H1 (cell line): ENCODE measurements around the gene CHAC1.

Source experiments
- POLR2A ChIP-seq, 2 experiments: IDR thresholded peaks; 1 replicate in 1 of 2; 2 replicates in 1 of 2; pipeline ENCODE4 v1.6.1; 2011; ENCODE audit warnings: low read depth in 2 of 2, low read length in 2 of 2, mild to moderate bottlenecking in 2 of 2; ENCODE audit errors: control extremely low read depth in 1 of 2
- POLR2AphosphoS5 ChIP-seq: IDR thresholded peaks from 2 replicates; pipeline ENCODE4 v1.6.1; 2011; ENCODE audit warnings: low read depth, low read length
- TF ChIP-seq, protein P1 (sequence below), 3 experiments: IDR thresholded peaks; 1 replicate in 2 of 3; 2 replicates in 1 of 3; pipeline versions ENCODE4 v1.5.1 to v1.6.1; 2011; ENCODE audit warnings: low read length in 3 of 3, mild to moderate bottlenecking in 3 of 3, inconsistent platforms in 2 of 3, low read depth in 1 of 3, moderate library complexity in 1 of 3; ENCODE audit not compliant: insufficient read depth in 1 of 3; ENCODE audit errors: control extremely low read depth in 1 of 3

- TF ChIP-seq, protein P1, sequence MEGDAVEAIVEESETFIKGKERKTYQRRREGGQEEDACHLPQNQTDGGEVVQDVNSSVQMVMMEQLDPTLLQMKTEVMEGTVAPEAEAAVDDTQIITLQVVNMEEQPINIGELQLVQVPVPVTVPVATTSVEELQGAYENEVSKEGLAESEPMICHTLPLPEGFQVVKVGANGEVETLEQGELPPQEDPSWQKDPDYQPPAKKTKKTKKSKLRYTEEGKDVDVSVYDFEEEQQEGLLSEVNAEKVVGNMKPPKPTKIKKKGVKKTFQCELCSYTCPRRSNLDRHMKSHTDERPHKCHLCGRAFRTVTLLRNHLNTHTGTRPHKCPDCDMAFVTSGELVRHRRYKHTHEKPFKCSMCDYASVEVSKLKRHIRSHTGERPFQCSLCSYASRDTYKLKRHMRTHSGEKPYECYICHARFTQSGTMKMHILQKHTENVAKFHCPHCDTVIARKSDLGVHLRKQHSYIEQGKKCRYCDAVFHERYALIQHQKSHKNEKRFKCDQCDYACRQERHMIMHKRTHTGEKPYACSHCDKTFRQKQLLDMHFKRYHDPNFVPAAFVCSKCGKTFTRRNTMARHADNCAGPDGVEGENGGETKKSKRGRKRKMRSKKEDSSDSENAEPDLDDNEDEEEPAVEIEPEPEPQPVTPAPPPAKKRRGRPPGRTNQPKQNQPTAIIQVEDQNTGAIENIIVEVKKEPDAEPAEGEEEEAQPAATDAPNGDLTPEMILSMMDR (IDR thresholded peaks at IDR 0.05; ENCODE audit: control extremely low read depth in 1 of 3, insufficient read depth in 1 of 3, low read depth in 1 of 3, low read length in 3 of 3), result no peak
- TF ChIP-seq POLR2A (IDR thresholded peaks at IDR 0.05; ENCODE audit: control extremely low read depth in 1 of 2, low read depth in 2 of 2, low read length in 2 of 2) (no peak), POLR2AphosphoS5 (no peak)
Observed at GRCh38 chr15:40968290-40969085, 15.2 kb downstream of the CHAC1 start.
